IMR-90 (cell line): ENCODE measurements around the gene ICAM2. TPM values are rescaled to one million over a fixed set of nuclear protein-coding genes. Genes with fewer than 3 reads are reported as not detected.

Experiments used
- ATAC-seq: fragments of 200-7000 bp; cut with Tn5 transposase; 2 replicates; pipeline ENCODE4 v1.9.1; 2020; ENCODE audit warnings: low read depth, mild to moderate bottlenecking, moderate library complexity
- BruUV-seq: library from RNA; stranded (reverse); fragments of 400-500 nt; replicated peaks from 2 replicates; lab custom pipeline; 2021; lab: Mats Ljungman, UMichigan
- CTCF ChIA-PET: fragments of 300-600 bp; formaldehyde crosslinking; extraction: SDS; loops from one replicate; lab custom pipeline; 2021; ENCODE audit warnings: antibody characterized with exemption; lab: Yijun Ruan, JAX
- POLR2A ChIA-PET: fragments of 300-600 bp; sonication (Branson Sonifier 250); formaldehyde crosslinking; loops from one replicate; lab custom pipeline; 2022; ENCODE audit warnings: antibody characterized with exemption; ENCODE audit not compliant: unreplicated experiment; lab: Charles Lee
- DNase-seq: peaks from one replicate; pipeline ENCODE4 v3.0.0; 2013
- H2AFZ ChIP-seq: replicated peaks from 2 replicates; pipeline ENCODE3; 2013; ENCODE audit warnings: low read length, mild to moderate bottlenecking; ENCODE audit not compliant: poor library complexity
- H2AK5ac ChIP-seq: 2 replicates; pipeline ENCODE4 v1.6.1; 2013; ENCODE audit warnings: low read depth, low read length, inconsistent platforms
- H2AK9ac ChIP-seq: replicated peaks from 2 replicates; pipeline ENCODE3; 2013; ENCODE audit warnings: mild to moderate bottlenecking, low read depth, low read length, moderate library complexity; ENCODE audit not compliant: poor library complexity
- H2BK120ac ChIP-seq: 2 replicates; pipeline ENCODE4 v1.6.1; 2013; ENCODE audit warnings: low read depth, low read length, inconsistent platforms
- H2BK15ac ChIP-seq: 3 replicates; pipeline ENCODE4 v1.6.1; 2013; ENCODE audit warnings: low read depth, low read length, inconsistent platforms
- H2BK20ac ChIP-seq: 2 replicates; pipeline ENCODE4 v1.6.1; 2013; ENCODE audit warnings: low read depth, mild to moderate bottlenecking, inconsistent platforms, low read length, moderate library complexity
- H2BK5ac ChIP-seq: 2 replicates; pipeline ENCODE4 v1.6.1; 2013; ENCODE audit warnings: mild to moderate bottlenecking, low read depth, low read length, inconsistent platforms; ENCODE audit not compliant: poor library complexity, severe bottlenecking
- H3K14ac ChIP-seq: replicated peaks from 2 replicates; pipeline ENCODE4 v1.6.1; 2013; ENCODE audit warnings: low read depth, low read length, inconsistent platforms
- H3K18ac ChIP-seq: 2 replicates; pipeline ENCODE4 v1.6.1; 2013; ENCODE audit warnings: low read depth, low read length, control low read depth
- H3K23ac ChIP-seq: 2 replicates; pipeline ENCODE4 v1.6.1; 2013; ENCODE audit warnings: low read depth, low read length, inconsistent platforms
- H3K27ac ChIP-seq: 2 replicates; pipeline ENCODE4 v1.5.1; 2013; ENCODE audit warnings: mild to moderate bottlenecking, control low read depth, low read length; ENCODE audit not compliant: insufficient read depth
- H3K27me3 ChIP-seq: 2 replicates; pipeline ENCODE4 v1.6.1; 2013; ENCODE audit warnings: low read length; ENCODE audit not compliant: control insufficient read depth, insufficient read depth
- H3K36me3 ChIP-seq: 2 replicates; pipeline ENCODE4 v1.6.1; 2013; ENCODE audit warnings: low read length, mixed read lengths; ENCODE audit not compliant: control insufficient read depth, insufficient read depth
- H3K4ac ChIP-seq: 2 replicates; pipeline ENCODE4 v1.6.1; 2013; ENCODE audit warnings: low read depth, low read length, inconsistent platforms
- H3K4me1 ChIP-seq: 2 replicates; pipeline ENCODE4 v1.6.1; 2013; ENCODE audit warnings: low read length, mixed read lengths; ENCODE audit not compliant: control insufficient read depth, insufficient read depth
- H3K4me2 ChIP-seq: 2 replicates; pipeline ENCODE4 v1.6.1; 2013; ENCODE audit warnings: low read depth, mild to moderate bottlenecking, control low read depth, low read length, moderate library complexity
- H3K4me3 ChIP-seq: 2 replicates; pipeline ENCODE4 v1.5.1; 2013; ENCODE audit warnings: low read depth, mild to moderate bottlenecking, control low read depth, low read length, moderate library complexity; ENCODE audit not compliant: insufficient read depth
- H3K56ac ChIP-seq: 2 replicates; pipeline ENCODE4 v1.6.1; 2013; ENCODE audit warnings: low read length, inconsistent platforms; ENCODE audit not compliant: insufficient read depth; ENCODE audit errors: extremely low read depth
- H3K79me1 ChIP-seq, 2 experiments: 2 replicates each; pipeline ENCODE4 v1.6.1; 2013; ENCODE audit warnings: low read length in 2 of 2, inconsistent platforms in 1 of 2, low read depth in 1 of 2
- H3K9ac ChIP-seq: 2 replicates; pipeline ENCODE4 v1.6.1; 2013; ENCODE audit warnings: low read depth, low read length, control low read depth
- H3K9me1 ChIP-seq: 2 replicates; pipeline ENCODE4 v1.6.1; 2013; ENCODE audit warnings: low read length, inconsistent platforms; ENCODE audit not compliant: insufficient read depth
- H3K9me3 ChIP-seq: 2 replicates; pipeline ENCODE4 v1.6.1; 2013; ENCODE audit warnings: low read length; ENCODE audit not compliant: control insufficient read depth, insufficient read depth
- H4K20me1 ChIP-seq: 2 replicates; pipeline ENCODE4 v1.6.1; 2013; ENCODE audit warnings: low read length, inconsistent platforms; ENCODE audit not compliant: insufficient read depth
- H4K5ac ChIP-seq: 2 replicates; pipeline ENCODE4 v1.6.1; 2013; ENCODE audit warnings: mild to moderate bottlenecking, low read depth, low read length, control low read depth
- H4K8ac ChIP-seq, 2 experiments: 2 replicates each; pipeline ENCODE4 v1.6.1; 2013; ENCODE audit warnings: low read depth in 2 of 2, low read length in 2 of 2, control low read depth in 1 of 2, inconsistent platforms in 1 of 2
- H4K91ac ChIP-seq: 2 replicates; pipeline ENCODE4 v1.6.1; 2013; ENCODE audit warnings: low read depth, low read length, inconsistent platforms; ENCODE audit not compliant: insufficient read depth
- CEBPB ChIP-seq: IDR thresholded peaks from 2 replicates; pipeline ENCODE4 v1.6.1; 2012; ENCODE audit warnings: low read depth, low read length, improper control_type of control experiment
- CHD1 ChIP-seq: IDR thresholded peaks from 2 replicates; pipeline ENCODE4 v1.6.1; 2012; ENCODE audit warnings: low read depth, low read length, improper control_type of control experiment
- FOS ChIP-seq: fragments of 150-350 bp; IDR thresholded peaks from 2 replicates; pipeline ENCODE4 v1.6.1; 2016; ENCODE audit warnings: low read depth, low read length
- MAFK ChIP-seq: IDR thresholded peaks from 2 replicates; pipeline ENCODE4 v1.6.1; 2012; ENCODE audit warnings: low read depth, low read length, improper control_type of control experiment
- MAZ ChIP-seq: IDR thresholded peaks from 2 replicates; pipeline ENCODE4 v1.6.1; 2012; ENCODE audit warnings: low read depth, mild to moderate bottlenecking, low read length, improper control_type of control experiment, moderate library complexity, borderline replicate concordance
- MXI1 ChIP-seq: IDR thresholded peaks from 2 replicates; pipeline ENCODE4 v1.6.1; 2012; ENCODE audit warnings: low read depth, mild to moderate bottlenecking, low read length, moderate library complexity, borderline replicate concordance
- NFE2L2 ChIP-seq: fragments of 150-350 bp; IDR thresholded peaks from 2 replicates; pipeline ENCODE4 v1.6.1; 2016; ENCODE audit warnings: low read depth, mild to moderate bottlenecking, low read length
- POLR2A ChIP-seq: IDR thresholded peaks from 2 replicates; pipeline ENCODE4 v1.6.1; 2012; ENCODE audit warnings: mild to moderate bottlenecking, low read depth, low read length
- RAD21 ChIP-seq: IDR thresholded peaks from 2 replicates; pipeline ENCODE4 v1.6.1; 2012; ENCODE audit warnings: low read length, improper control_type of control experiment
- RCOR1 ChIP-seq: IDR thresholded peaks from 2 replicates; pipeline ENCODE4 v1.6.1; 2012; ENCODE audit warnings: mild to moderate bottlenecking, low read length, improper control_type of control experiment; ENCODE audit not compliant: insufficient replicate concordance
- RFX5 ChIP-seq: IDR thresholded peaks from 2 replicates; pipeline ENCODE4 v1.8.0; 2012; ENCODE audit warnings: low read depth, mild to moderate bottlenecking, low read length, moderate library complexity
- SMC3 ChIP-seq: fragments of 150-350 bp; IDR thresholded peaks from 2 replicates; pipeline ENCODE4 v1.6.1; 2016; ENCODE audit warnings: low read depth, mild to moderate bottlenecking, antibody characterized with exemption, low read length, moderate library complexity
- WGBS, 2 experiments: methylation state at CpG; one replicate each; pipeline versions ENCODE4 v1.1.5 to v1.1.7; 2013; ENCODE audit warnings: missing lambda C conversion rate in 2 of 2; ENCODE audit not compliant: insufficient read length in 1 of 2; ENCODE audit errors: extremely low coverage in 2 of 2; 5-methylcytosine and 5-hydroxymethylcytosine counted together
- dilution Hi-C: fragments of 300-500 bp; cut with HindIII; formaldehyde crosslinking; loops from one replicate; pipeline ENCODE4 v1.14.3; 2018; ENCODE audit warnings: low sequenced_read_pairs; ENCODE audit not compliant: unreplicated experiment
- in situ Hi-C: fragments of 300-500 bp; cut with MboI; formaldehyde crosslinking; loops from 3 replicates; pipeline ENCODE4 v1.14.3; 2019; ENCODE audit warnings: low sequenced_read_pairs, inconsistent platforms, mixed read lengths
- intact Hi-C: fragments of 100-400 bp; cut with micrococcal nuclease; formaldehyde crosslinking; loops from 2 replicates; pipeline ENCODE4 v1.10.0; 2022
- polyA plus RNA-seq, 3 experiments: library from polyadenylated mRNA; depleted of rRNA; stranded (reverse); fragments of >200 nt; gene quantifications; 2 replicates each; pipeline ENCODE4 v1.2.3, GENCODE V29; 2012; ENCODE audit warnings: low replicate concordance in 1 of 3
- total RNA-seq: library from RNA; depleted of rRNA; stranded (reverse); fragments of >200 nt; gene quantifications from 2 replicates; pipeline ENCODE4 v1.2.3, GENCODE V29; 2012
- TF ChIP-seq, protein P1 (sequence below): fragments of 150-350 bp; IDR thresholded peaks from 2 replicates; pipeline ENCODE4 v1.6.1; 2017; ENCODE audit warnings: mild to moderate bottlenecking, antibody characterized with exemption, low read length, low read depth
- TF ChIP-seq, protein P2 (sequence below): fragments of 150-350 bp; IDR thresholded peaks from 2 replicates; pipeline ENCODE4 v1.6.1; 2016; ENCODE audit warnings: low read depth, mild to moderate bottlenecking, low read length, moderate library complexity, borderline replicate concordance
- TF ChIP-seq, protein P3 (sequence below): conservative IDR thresholded peaks from 2 replicates; pipeline ENCODE4 v1.5.1; 2012; ENCODE audit warnings: mild to moderate bottlenecking, low read depth, low read length, improper control_type of control experiment

The ICAM2 gene
- total and polyA plus RNA-seq, 2 of the 4 experiments (the other 2 are of a cell fraction) = 0.12 TPM; not detected in 1

DNA sequence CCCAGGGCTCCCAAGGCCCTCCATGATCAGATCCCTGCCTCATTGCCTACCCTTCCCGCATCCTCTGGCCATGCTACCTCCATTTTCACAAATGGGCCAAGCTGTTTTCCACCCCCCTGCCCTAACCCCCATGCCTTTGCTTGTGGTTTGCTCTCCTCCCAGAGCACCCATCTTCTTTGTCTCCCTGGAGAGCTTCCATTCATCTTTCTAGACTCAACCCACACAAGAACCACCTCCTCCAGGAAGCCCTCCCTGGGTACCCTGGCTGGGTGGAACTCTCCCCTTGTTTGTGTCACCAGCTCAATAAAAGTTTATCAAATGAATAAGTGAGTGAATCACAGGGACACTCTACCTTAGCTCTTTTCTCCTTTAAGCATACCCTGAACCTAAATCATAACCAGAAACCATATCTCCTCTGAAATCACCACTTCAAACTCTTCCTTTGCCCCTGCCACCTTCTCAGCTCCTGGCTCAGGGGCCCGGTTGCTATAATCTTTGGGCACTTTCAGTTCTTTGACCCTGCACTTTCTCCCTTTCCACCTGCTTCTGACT is 44.8 kb downstream of the ICAM2 start:
- no peak overlapping the region for H2BK5ac ChIP-seq
- H3K27ac ChIP-seq = no peak overlapping the region
- H3K23ac ChIP-seq = no peak overlapping the region
- H3K4ac ChIP-seq = no peak overlapping the region
- ChIA-PET CTCF (interaction anchor here (0.6 to 0.8 kb wide), 2 partner anchors 15 to 919 kb away, joined by 3 to 7 read pairs; no protein-coding TSS in a partner anchor), POLR2A (no interaction called here)
- H3K9ac ChIP-seq = no peak overlapping the region
- H2AK9ac ChIP-seq = no peak overlapping the region
- H3K14ac ChIP-seq = no peak overlapping the region
- DNase-seq (no peak), ATAC-seq (no peak)
- H4K91ac ChIP-seq = no peak overlapping the region
- BruUV-seq = no TSS peak
- H3K9me1 ChIP-seq = peaks cover 11% of the 10 kb centered on the region
- dilution Hi-C loops (no loop called here), in situ Hi-C loops (no loop called here), intact Hi-C loops (no loop called here)
- H3K56ac ChIP-seq = no peak overlapping the region
- H3K4me3 ChIP-seq = no peak overlapping the region
- H2BK15ac ChIP-seq = no peak overlapping the region
- TF ChIP-seq MAFK (no peak), RAD21 (no peak), RCOR1 (no peak), CHD1 (no peak), MAZ (no peak), MXI1 (no peak), NFE2L2 (no peak), RFX5 (no peak), FOS (no peak), SMC3 (no peak), CEBPB (no peak), POLR2A (no peak)
- TF ChIP-seq, protein P1, sequence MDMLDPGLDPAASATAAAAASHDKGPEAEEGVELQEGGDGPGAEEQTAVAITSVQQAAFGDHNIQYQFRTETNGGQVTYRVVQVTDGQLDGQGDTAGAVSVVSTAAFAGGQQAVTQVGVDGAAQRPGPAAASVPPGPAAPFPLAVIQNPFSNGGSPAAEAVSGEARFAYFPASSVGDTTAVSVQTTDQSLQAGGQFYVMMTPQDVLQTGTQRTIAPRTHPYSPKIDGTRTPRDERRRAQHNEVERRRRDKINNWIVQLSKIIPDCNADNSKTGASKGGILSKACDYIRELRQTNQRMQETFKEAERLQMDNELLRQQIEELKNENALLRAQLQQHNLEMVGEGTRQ = no peak
- TF ChIP-seq, protein P2, sequence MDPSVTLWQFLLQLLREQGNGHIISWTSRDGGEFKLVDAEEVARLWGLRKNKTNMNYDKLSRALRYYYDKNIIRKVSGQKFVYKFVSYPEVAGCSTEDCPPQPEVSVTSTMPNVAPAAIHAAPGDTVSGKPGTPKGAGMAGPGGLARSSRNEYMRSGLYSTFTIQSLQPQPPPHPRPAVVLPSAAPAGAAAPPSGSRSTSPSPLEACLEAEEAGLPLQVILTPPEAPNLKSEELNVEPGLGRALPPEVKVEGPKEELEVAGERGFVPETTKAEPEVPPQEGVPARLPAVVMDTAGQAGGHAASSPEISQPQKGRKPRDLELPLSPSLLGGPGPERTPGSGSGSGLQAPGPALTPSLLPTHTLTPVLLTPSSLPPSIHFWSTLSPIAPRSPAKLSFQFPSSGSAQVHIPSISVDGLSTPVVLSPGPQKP = no peak
- TF ChIP-seq, protein P3, sequence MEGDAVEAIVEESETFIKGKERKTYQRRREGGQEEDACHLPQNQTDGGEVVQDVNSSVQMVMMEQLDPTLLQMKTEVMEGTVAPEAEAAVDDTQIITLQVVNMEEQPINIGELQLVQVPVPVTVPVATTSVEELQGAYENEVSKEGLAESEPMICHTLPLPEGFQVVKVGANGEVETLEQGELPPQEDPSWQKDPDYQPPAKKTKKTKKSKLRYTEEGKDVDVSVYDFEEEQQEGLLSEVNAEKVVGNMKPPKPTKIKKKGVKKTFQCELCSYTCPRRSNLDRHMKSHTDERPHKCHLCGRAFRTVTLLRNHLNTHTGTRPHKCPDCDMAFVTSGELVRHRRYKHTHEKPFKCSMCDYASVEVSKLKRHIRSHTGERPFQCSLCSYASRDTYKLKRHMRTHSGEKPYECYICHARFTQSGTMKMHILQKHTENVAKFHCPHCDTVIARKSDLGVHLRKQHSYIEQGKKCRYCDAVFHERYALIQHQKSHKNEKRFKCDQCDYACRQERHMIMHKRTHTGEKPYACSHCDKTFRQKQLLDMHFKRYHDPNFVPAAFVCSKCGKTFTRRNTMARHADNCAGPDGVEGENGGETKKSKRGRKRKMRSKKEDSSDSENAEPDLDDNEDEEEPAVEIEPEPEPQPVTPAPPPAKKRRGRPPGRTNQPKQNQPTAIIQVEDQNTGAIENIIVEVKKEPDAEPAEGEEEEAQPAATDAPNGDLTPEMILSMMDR = no peak
- H4K5ac ChIP-seq = no peak overlapping the region
- no peak overlapping the region for H2AFZ ChIP-seq
- H2BK20ac ChIP-seq = peak overlapping the region; percentile 45; the same call in 1 of the 2 replicates
- peaks cover 10% of the 10 kb centered on the region for H3K4me1 ChIP-seq
- no peak overlapping the region for H4K8ac ChIP-seq
- H3K79me1 ChIP-seq = no peaks in the 10 kb centered on the region
- H3K36me3 ChIP-seq = no peaks in the 10 kb centered on the region
- H2BK120ac ChIP-seq = no peak overlapping the region; the same call in 1 of the 2 replicates
- no peaks in the 10 kb centered on the region for H3K9me3 ChIP-seq
- no peak overlapping the region for H3K4me2 ChIP-seq
- no peak overlapping the region for H3K18ac ChIP-seq
- peaks cover 4% of the 10 kb centered on the region; the same call in 1 of the 2 replicates for H3K27me3 ChIP-seq
- no peak overlapping the region; the same call in 1 of the 2 replicates for H2AK5ac ChIP-seq
- WGBS, 2 experiments = 100% methylated on average over 1 of the region's 2 CpGs; no CpG with 5 or more reads in 1 of the 2 experiments
- peaks cover 3% of the 10 kb centered on the region; the same call in 1 of the 2 replicates for H4K20me1 ChIP-seq
